Thyroid gland (tissue), 4 donors: ENCODE measurements around the gene CTNNA2. TPM values are rescaled to one million over a fixed set of nuclear protein-coding genes. Genes with fewer than 3 reads are reported as not detected.

ENCODE experiments used
- DNase-seq, 2 donors: peaks; one replicate each; pipeline ENCODE4 v3.0.0-alpha.2; 2019
- H3K27ac ChIP-seq, 3 donors: fragments of 200-600 bp; sonication (generic); 1 replicate in 2 of 3; 2 replicates in 1 of 3; pipeline ENCODE4 v1.5.1; 2016 to 2019; ENCODE audit warnings: mild to moderate bottlenecking in 1 of 3, moderate library complexity in 1 of 3
- H3K27me3 ChIP-seq: fragments of 200-600 bp; sonication (generic); one replicate; pipeline ENCODE4 v1.5.1; 2019
- H3K36me3 ChIP-seq, 2 donors: fragments of 200-600 bp; sonication (generic); one replicate each; pipeline ENCODE4 v1.5.1; 2016 to 2019
- H3K4me1 ChIP-seq, 2 donors: fragments of 200-600 bp; sonication (generic); one replicate each; pipeline ENCODE4 v1.5.1; 2017 to 2019
- H3K4me3 ChIP-seq, 3 donors: fragments of 200-600 bp; sonication (generic); replicated peaks in 1 of 3; 1 replicate in 2 of 3; 2 replicates in 1 of 3; pipeline ENCODE4 v1.5.1; 2016; ENCODE audit warnings: mild to moderate bottlenecking in 1 of 3
- H3K9me3 ChIP-seq: fragments of 200-600 bp; sonication (generic); one replicate; pipeline ENCODE4 v1.5.1; 2017
- CTCF ChIP-seq, 6 experiments: fragments of 200-600 bp in 3 of 6; fragments of 450-650 bp in 3 of 6; sonication (generic) in 3 of 6; IDR thresholded peaks; one replicate each; pipeline ENCODE4 v1.5.1; 2016 to 2019; ENCODE audit warnings: antibody characterized with exemption in 6 of 6, mild to moderate bottlenecking in 2 of 6, inconsistent platforms in 1 of 6, moderate library complexity in 1 of 6
- POLR2A ChIP-seq, 2 donors: fragments of 450-650 bp; IDR thresholded peaks; one replicate each; pipeline ENCODE4 v1.6.1; 2017; ENCODE audit warnings: antibody characterized with exemption in 2 of 2, mild to moderate bottlenecking in 2 of 2, moderate library complexity in 1 of 2
- WGBS, 2 donors: methylation state at CpG; one replicate each; pipeline ENCODE4 v1.1.5; 2017; 5-methylcytosine and 5-hydroxymethylcytosine counted together
- intact Hi-C: fragments of 100-400 bp; cut with DNase I; formaldehyde crosslinking; loops from one replicate; pipeline ENCODE4 v1.15.1; 2023
- total RNA-seq, 4 donors: library from RNA; depleted of rRNA; stranded (reverse); fragments of >200 nt; gene quantifications; one replicate each; pipeline ENCODE4 v1.2.3, GENCODE V29; 2016

CTNNA2 gene
- total RNA-seq, 4 donors from 2014 or later = 0.13 to 0.44 (median 0.22) TPM; not detected in 1

GRCh38 chr2:79717364-79718007, 204.6 kb downstream of the CTNNA2 start:
- no peak for TF ChIP-seq CTCF (IDR thresholded peaks at IDR 0.05)
- no peak for TF ChIP-seq POLR2A (IDR thresholded peaks at IDR 0.05)
- DNase-seq = no peak
- Histone ChIP-seq H3K27ac (no peak overlapping the region), H3K4me3 (no peak overlapping the region), H3K9me3 (no peaks in the 10 kb centered on the region), H3K4me1 (no peaks in the 10 kb centered on the region), H3K36me3 (no peaks in the 10 kb centered on the region), H3K27me3 (no peaks in the 10 kb centered on the region)
- WGBS, 2 donors = 60 to 64% methylated on average over 5 of the region's 5 CpGs
- intact Hi-C loops = no loop called here

GRCh38 chr2:79721061-79721460, 208.2 kb downstream of the CTNNA2 start:
- 72 to 76% methylated on average over 1 of the region's 1 CpG for WGBS, 2 donors
- no peaks in the 10 kb centered on the region for H3K9me3 ChIP-seq
- H3K4me3 ChIP-seq = no peak overlapping the region
- intact Hi-C loops = no loop called here
- H3K36me3 ChIP-seq = no peaks in the 10 kb centered on the region
- TF ChIP-seq CTCF (IDR thresholded peaks at IDR 0.05) (no peak), POLR2A (IDR thresholded peaks at IDR 0.05) (no peak)
- no peak for DNase-seq
- no peaks in the 10 kb centered on the region for H3K4me1 ChIP-seq
- no peaks in the 10 kb centered on the region for H3K27me3 ChIP-seq
- H3K27ac ChIP-seq = no peak overlapping the region

GRCh38 chr2:79721966-79722365, 209.1 kb downstream of the CTNNA2 start:
- no peak for TF ChIP-seq POLR2A (IDR thresholded peaks at IDR 0.05)
- no peak for TF ChIP-seq CTCF (IDR thresholded peaks at IDR 0.05)
- H3K36me3 ChIP-seq = no peaks in the 10 kb centered on the region
- no peak for DNase-seq
- intact Hi-C loops = no loop called here
- no peaks in the 10 kb centered on the region for H3K4me1 ChIP-seq
- H3K9me3 ChIP-seq = no peaks in the 10 kb centered on the region
- no peak overlapping the region for H3K27ac ChIP-seq
- WGBS, 2 donors = 55 to 81% methylated on average over 3 of the region's 3 CpGs
- H3K27me3 ChIP-seq = no peaks in the 10 kb centered on the region
- H3K4me3 ChIP-seq = no peak overlapping the region

- WGBS, 2 donors = 80 to 81% methylated on average over 2 of the region's 2 CpGs
- intact Hi-C loops = no loop called here
These were observed 211.0 kb downstream of the CTNNA2 start for GRCh38 chr2:79723830-79724229.

More at GRCh38 chr2:79723830-79724229, 211.0 kb downstream of the CTNNA2 start:
- Histone ChIP-seq H3K9me3 (no peaks in the 10 kb centered on the region), H3K4me1 (no peaks in the 10 kb centered on the region), H3K27me3 (no peaks in the 10 kb centered on the region), H3K4me3 (no peak overlapping the region), H3K27ac (no peak overlapping the region), H3K36me3 (no peaks in the 10 kb centered on the region)
- TF ChIP-seq POLR2A (IDR thresholded peaks at IDR 0.05) = no peak
- no peak for TF ChIP-seq CTCF (IDR thresholded peaks at IDR 0.05)
- DNase-seq = no peak
